GM15510 (cell line): ENCODE measurements around the gene TUBB2B.

Source experiments
- POLR2A ChIP-seq: IDR thresholded peaks from 3 replicates; pipeline ENCODE4 v1.6.1; 2011; ENCODE audit warnings: borderline replicate concordance; ENCODE audit not compliant: insufficient read length; ENCODE audit errors: extremely low read depth

Gene TUBB2B

DNA sequence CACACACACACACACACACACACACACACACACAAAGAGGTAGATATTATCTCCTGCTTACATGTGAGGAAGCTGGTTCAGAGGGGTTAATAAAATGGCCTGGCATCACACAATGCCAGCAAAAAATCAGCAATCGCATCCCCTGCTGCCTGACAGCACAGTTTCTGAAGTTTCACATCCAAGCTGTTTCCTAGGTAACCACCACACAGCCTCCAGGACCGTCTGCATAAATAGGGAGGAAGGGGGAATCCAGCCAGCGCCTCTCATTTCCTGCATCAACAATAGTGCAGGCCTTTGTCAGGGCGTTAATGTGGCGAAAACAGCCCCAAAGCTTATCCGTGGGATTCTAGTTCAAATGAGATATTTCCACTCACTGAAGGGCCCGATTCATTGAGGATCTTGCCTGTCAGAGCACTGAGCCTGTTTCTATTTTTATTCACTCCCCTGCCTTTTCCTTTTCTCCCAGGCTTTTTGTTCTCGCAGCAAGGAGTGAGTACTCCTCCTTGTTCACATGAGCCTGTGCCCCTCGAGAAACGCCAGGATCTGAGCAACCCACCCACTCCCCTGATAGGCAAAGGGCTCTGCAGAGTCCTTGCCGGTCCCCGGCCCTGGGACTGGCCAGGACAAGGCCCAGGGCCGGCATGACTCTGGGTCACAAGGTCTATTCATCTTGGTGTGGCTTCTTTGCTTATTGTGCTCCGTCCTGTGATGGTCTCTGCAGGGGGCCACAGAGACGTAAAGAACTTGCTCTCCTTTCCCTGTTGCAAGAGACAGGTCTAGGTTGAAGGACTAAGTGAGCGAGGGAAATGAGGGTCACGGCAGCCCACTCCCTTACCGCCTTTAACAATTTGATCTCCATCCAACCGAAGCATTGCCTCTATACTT lies 32.7 kb downstream of the TUBB2B start:
- TF ChIP-seq POLR2A, result no peak

DNA sequence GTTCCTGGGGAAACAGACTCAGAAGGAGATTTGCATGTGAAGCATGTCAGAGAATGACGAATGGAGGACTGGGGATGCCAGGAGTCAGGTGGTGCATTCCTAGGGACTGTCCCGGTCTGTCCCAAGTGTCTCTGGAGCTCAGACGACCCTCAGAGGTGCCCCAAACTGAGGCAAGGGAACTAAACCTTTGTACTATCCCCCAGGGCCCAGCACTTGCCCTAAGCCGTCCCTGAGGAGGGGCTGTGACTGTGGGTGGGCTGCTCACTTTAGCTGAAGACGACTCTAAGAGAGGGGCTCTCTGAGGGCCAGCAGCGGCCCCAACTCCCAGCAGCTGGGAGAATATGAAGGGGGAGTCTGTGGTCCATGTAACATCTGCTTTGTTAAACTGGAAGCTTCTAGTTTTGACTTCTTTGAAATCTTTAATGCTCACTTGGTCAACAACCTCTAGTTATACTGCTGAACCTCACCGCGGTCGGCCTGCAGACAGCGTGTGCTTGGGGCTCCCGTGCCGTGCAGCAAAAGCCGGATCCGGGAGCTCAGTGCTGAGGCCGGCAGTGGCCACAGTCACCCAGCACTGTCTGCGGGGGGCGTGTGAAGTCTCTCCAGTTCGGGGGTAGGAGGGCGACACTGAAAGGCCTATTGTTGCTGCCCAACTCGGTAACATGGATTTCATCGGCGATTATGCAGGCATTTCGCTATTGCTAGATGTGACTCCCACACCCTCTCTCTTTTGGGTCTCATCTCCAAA lies 34.2 kb downstream of the TUBB2B start:
- no peak for TF ChIP-seq POLR2A

DNA sequence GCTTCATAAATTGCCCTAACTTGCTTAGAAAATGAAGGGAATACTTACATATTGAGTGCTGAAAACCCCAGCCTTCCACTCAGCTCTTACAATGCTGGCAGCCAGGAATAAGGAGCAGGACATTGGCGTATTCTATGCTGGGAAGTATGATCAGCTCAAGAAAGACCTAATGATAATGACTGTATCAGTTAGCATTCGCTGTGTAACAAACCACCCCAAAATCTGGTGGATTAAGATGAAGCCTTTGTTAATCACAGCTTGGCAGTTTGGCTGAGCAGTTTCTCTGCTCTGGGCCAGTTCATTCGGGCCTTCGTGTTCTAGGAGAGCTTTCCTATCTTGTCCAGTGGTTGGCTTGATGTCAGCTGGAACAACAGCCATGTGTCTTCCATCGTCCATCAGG lies 36.7 kb downstream of the TUBB2B start:
- no peak for TF ChIP-seq POLR2A

DNA sequence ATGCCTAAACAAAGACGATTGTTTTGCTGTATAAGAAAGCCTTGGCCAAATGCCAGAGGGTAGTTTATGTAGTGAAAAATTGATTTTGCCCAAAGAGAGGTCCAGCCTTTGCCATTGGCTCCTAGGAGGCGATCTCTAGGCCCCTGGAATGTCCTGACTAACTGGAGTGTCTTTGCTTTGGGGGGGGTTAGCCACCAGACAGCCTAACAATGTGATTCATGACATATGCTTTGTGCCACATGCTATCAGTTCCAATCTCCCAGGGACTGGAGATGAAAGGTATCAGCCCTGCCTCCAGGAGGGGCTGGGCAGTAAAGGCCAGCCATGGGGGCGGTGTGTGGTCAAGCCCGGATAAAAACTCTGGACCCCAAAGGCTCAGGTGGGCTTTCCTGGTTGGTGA lies 37.4 kb downstream of the TUBB2B start:
- TF ChIP-seq POLR2A, result no peak

DNA sequence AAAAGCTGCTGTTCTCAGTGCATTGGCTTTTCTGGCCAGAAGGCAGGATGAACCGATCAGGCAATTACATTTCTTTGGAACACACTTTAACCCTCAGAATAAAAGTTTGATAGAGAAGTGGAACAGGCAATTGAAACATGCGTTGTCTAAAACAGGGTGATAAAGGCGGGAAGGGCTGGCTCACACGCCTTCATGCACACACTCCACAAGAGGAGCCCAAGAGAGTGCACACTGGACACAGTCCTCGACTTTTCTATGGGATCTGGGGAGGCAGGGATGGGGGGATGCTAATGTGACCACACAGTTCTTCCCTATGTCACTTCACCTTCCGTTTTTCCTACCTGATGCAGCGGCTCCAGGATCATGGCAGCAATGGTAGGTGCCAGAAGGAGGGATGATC lies 39.2 kb downstream of the TUBB2B start:
- TF ChIP-seq POLR2A, result no peak

DNA sequence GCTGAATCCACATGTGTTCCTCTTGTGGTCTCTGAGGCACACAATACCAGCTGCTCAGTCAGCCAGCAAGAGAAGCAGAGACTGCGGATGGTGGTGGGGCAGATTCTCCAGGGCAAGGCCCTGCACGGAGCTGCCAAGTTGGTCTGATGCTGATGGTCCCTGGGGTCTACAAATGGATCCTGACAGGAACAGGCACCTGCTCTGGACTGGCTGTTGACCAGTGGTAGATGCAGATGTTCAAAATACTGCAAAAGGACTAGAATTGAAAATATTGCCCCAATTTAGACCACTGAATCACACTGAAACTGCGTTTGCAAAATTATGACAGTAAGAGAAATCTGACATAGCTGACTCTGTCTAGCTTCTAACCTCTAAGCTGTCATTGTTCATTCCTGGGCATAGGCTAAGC lies 40.5 kb downstream of the TUBB2B start:
- TF ChIP-seq POLR2A, result no peak

DNA sequence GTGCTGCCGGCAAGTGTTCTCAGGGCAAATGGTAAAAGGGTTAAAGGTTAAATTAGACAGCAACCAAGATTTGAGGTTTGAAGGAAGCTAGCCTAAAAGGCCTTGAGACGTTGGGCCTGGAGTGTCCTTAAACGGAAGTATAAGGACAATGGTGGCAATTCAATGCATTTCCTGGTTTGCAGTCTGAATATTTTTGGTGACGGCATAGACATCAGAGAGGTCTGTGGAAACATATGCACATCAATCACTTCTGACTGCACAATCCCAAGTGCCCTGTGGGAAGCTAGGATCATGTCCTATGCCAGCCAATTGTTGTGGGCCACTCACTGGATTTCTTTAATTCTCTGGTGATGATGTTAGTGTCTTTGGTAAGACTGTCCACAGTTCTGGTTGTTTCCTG lies 44.4 kb downstream of the TUBB2B start:
- TF ChIP-seq POLR2A, result no peak

DNA sequence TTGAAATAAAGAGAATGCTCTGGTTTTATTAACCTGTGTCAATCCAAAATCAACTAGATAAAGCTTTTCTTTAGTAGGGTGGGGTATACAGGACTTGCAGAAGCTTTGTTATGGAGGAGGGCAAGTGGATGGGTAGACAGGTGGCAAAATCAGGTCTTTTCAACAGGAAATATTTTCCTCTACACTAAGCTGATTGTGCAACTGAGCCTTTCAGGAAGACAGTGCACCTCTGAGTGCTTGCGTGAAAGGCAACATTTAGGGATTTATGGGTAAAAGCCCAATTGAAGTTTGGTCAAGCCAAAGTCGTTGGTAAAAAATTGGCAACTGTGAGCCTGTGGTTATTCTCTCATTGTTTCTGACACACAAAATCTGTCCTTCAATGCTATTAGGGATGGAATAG lies 46.3 kb downstream of the TUBB2B start:
- no peak for TF ChIP-seq POLR2A

DNA sequence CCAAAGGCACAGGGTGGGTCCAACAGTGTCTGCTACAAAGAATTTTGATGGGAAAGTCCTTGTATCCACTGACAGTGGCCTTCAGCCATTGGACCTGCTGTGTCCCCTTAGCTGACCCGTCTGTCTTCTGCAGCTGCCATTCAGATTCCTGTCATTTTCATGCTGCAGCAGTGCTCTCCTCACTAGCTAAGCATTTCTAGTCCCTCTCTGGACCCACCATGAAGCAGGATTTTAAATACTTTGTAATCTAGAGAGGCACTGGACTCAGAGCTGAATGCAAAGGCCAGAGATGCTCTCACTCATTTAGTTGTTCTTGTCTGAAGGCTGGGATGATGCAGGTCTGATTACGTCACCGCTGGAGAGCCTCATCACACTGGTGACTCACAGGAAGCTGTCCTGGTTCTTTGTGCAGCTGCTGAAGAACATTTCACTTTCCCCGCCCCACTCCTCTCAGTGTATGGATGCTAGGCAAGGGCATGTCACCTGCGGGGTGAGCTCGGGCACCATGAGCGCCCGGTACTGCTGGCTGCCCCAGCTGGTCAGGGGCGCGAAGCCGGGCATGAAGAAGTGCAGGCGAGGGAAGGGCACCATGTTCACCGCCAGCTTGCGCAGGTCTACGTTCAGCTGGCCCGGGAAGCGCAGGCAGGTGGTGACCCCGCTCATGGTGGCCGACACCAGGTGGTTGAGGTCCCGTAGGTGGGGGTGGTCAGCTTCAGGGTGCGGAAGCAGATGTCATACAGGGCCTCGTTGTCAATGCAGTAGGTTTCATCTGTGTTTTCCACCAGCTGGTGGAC lies 50.7 kb downstream of the TUBB2B start:
- TF ChIP-seq POLR2A, result no peak

DNA sequence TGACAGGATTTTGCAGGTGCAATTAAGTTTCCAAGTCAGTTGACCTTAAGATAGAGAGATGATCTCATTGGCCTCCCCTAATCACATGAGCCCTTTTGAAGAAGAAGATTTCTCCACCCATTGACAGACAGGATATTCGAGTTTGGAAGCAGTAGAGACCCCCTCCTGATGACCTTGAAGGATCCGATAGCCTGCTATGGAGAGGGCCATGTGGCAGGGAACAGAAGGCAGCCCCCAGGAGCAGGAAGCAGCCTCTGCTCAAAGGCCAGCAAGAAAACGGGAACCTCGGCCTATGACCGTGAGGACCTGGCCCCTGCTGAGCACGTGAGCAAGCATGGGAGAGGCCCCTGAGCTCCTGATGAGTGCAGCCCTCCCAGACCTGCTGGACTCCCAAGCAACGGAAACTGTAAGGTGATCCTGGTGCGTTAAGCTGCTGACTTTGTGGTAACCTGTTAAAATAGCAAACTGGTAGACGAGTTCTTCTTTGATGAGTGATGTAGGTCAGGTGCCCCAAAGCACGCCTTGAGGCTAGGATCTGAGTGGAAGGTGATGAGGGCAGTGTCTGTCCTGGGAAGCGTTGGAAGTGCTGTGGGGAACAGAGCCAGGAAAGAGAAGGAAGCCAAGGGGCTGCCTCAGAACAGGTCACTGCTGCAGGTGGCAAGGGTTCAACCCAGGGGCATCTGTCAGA lies 51.6 kb downstream of the TUBB2B start:
- TF ChIP-seq POLR2A, result no peak
